Left hindlimb (tissue), 1 donor: Measurements from ENCODE around the gene MLYCD.

Experiments used
- DNase-seq: peaks from one replicate; pipeline ENCODE4 v3.0.0-alpha.2; 2018

MLYCD gene

GRCh38 chr16:83958137-83958845, 59.4 kb downstream of the MLYCD start:
- DNase-seq, result no peak

- DNase-seq, result no peak
Observed at GRCh38 chr16:83958846-83959565, 60.1 kb downstream of the MLYCD start.

- DNase-seq, result no peak
Observed at GRCh38 chr16:83959656-83960434, 60.9 kb downstream of the MLYCD start.

- no peak for DNase-seq
Observed at GRCh38 chr16:83960521-83961249, 61.8 kb downstream of the MLYCD start.

GRCh38 chr16:83961591-83961990, 62.7 kb downstream of the MLYCD start:
- DNase-seq, result no peak

GRCh38 chr16:83963277-83964119, 64.6 kb downstream of the MLYCD start:
- no peak for DNase-seq

- DNase-seq, result no peak
Observed at GRCh38 chr16:83964684-83965443, 65.9 kb downstream of the MLYCD start.

- no peak for DNase-seq
Observed at GRCh38 chr16:83965444-83966152, 66.7 kb downstream of the MLYCD start.

GRCh38 chr16:83966153-83966696, 67.3 kb downstream of the MLYCD start:
- no peak for DNase-seq

- DNase-seq, result no peak
Observed at GRCh38 chr16:83967091-83967490, 68.2 kb downstream of the MLYCD start.

GRCh38 chr16:83967838-83968305, 69.0 kb downstream of the MLYCD start, which contains the start of gene NECAB2:
NECAB2 (plus strand) TSS chr16:83968244; CDS start chr16:83968649, 405 bp downstream.
- DNase-seq, result no peak

- no peak for DNase-seq
Observed at GRCh38 chr16:83968306-83968851, 69.5 kb downstream of the MLYCD start.

GRCh38 chr16:83968891-83969649, 70.2 kb downstream of the MLYCD start:
- no peak for DNase-seq

- DNase-seq, result no peak
Observed at GRCh38 chr16:83969771-83970429, 71.0 kb downstream of the MLYCD start.

GRCh38 chr16:83970430-83970815, 71.5 kb downstream of the MLYCD start:
- peak; percentile 23 for DNase-seq

- DNase-seq, result peak; percentile 17
Observed at GRCh38 chr16:83971165-83972130, 72.5 kb downstream of the MLYCD start.
